ENCODE results near the gene LAMTOR1.
"Not testable (repeated sequence)": the region's sequence is repeated elsewhere in the genome, so short reads cannot be mapped to it uniquely, and the experiment has no call there.

Gene LAMTOR1

GRCh38 chr11:72102946-72103753 lies at the start of gene LAMTOR1:
Gene LAMTOR1, minus strand, starts transcription at chr11:72103297. Its CDS starts 73 bp downstream, at chr11:72103224.
- peak; percentile 99 for DNase-seq

GRCh38 chr11:72150882-72151281 lies 47.8 kb upstream of the LAMTOR1 start:
- no peak for DNase-seq

- DNase-seq, result no peak
Observed at GRCh38 chr11:72146625-72147024, 43.5 kb upstream of the LAMTOR1 start.

- DNase-seq, result no peak
Observed at GRCh38 chr11:72144807-72145565, 41.9 kb upstream of the LAMTOR1 start.

GRCh38 chr11:72142543-72142942 lies 39.4 kb upstream of the LAMTOR1 start:
- not testable (repeated sequence) for DNase-seq

GRCh38 chr11:72142086-72142485 lies 39.0 kb upstream of the LAMTOR1 start:
- not testable (repeated sequence) for DNase-seq

GRCh38 chr11:72141066-72141465 lies 38.0 kb upstream of the LAMTOR1 start:
- DNase-seq, result no peak

- no peak for DNase-seq
Observed at GRCh38 chr11:72140661-72141060, 37.6 kb upstream of the LAMTOR1 start.

- DNase-seq, result no peak
Observed at GRCh38 chr11:72139500-72139899, 36.4 kb upstream of the LAMTOR1 start.

GRCh38 chr11:72138821-72139390 lies 35.8 kb upstream of the LAMTOR1 start:
- DNase-seq, result no peak

- peak in 1 of 3 donors; percentile 24 for DNase-seq
Observed at GRCh38 chr11:72136684-72137262, 33.7 kb upstream of the LAMTOR1 start.

GRCh38 chr11:72135891-72136683 lies 33.0 kb upstream of the LAMTOR1 start:
- peak in 1 of 3 donors; percentile 18 for DNase-seq

GRCh38 chr11:72135473-72135872 lies 32.4 kb upstream of the LAMTOR1 start, which contains the start of gene FOLR3:
Gene FOLR3, plus strand, starts transcription at chr11:72135725. Its CDS starts 228 bp downstream, at chr11:72135953.
- peak in 1 of 3 donors; percentile 18 for DNase-seq

- peak; percentile 25 to 73 (median 70) for DNase-seq
Observed at GRCh38 chr11:72132646-72133045, 29.5 kb upstream of the LAMTOR1 start.

GRCh38 chr11:72129381-72129780 lies 26.3 kb upstream of the LAMTOR1 start:
- no peak for DNase-seq

- no peak for DNase-seq
Observed at GRCh38 chr11:72127923-72128322, 24.8 kb upstream of the LAMTOR1 start.

- no peak for DNase-seq
Observed at GRCh38 chr11:72125956-72126355, 22.9 kb upstream of the LAMTOR1 start.

- no peak for DNase-seq
Observed at GRCh38 chr11:72124046-72124445, 20.9 kb upstream of the LAMTOR1 start.

GRCh38 chr11:72123117-72123653 lies 20.1 kb upstream of the LAMTOR1 start:
- DNase-seq, result no peak

- no peak for DNase-seq
Observed at GRCh38 chr11:72122607-72123006, 19.5 kb upstream of the LAMTOR1 start.

GRCh38 chr11:72120930-72121329 lies 17.8 kb upstream of the LAMTOR1 start:
- DNase-seq, result no peak

GRCh38 chr11:72119198-72119597 lies 16.1 kb upstream of the LAMTOR1 start:
- DNase-seq, result no peak

All from suppressor macrophage treated with lipopolysaccharide for 1 hour (primary cell).